ENCODE data around the gene DTNBP1. TPM values are rescaled to one million over a fixed set of nuclear protein-coding genes. Genes with fewer than 3 reads are reported as not detected.

The DTNBP1 gene
- total RNA-seq, 3 donors from 2014 or later, result 19.6 to 31.8 (median 25.0) TPM

GRCh38 chr6:15474196-15474595 lies 188.6 kb downstream of the DTNBP1 start:
- H3K4me1 ChIP-seq (ENCODE audit: low read depth), result no peaks in the 10 kb centered on the region
- no peak for TF ChIP-seq CTCF (IDR thresholded peaks at IDR 0.05)
- H3K9me3 ChIP-seq, result no peaks in the 10 kb centered on the region
- ATAC-seq (no peak), DNase-seq (no peak)
- H3K36me3 ChIP-seq (ENCODE audit: low read depth), result no peaks in the 10 kb centered on the region
- H3K4me3 ChIP-seq, result no peak overlapping the region
- intact Hi-C loops (cut with DNase I, micrococcal nuclease), result no loop called here

GRCh38 chr6:15473741-15474161 lies 189.1 kb downstream of the DTNBP1 start:
- intact Hi-C loops (cut with DNase I, micrococcal nuclease), result no loop called here
- no peaks in the 10 kb centered on the region for H3K36me3 ChIP-seq (ENCODE audit: low read depth)
- no peaks in the 10 kb centered on the region for H3K9me3 ChIP-seq
- DNase-seq, result no peak
- ATAC-seq, result peak; percentile 29
- no peaks in the 10 kb centered on the region for H3K4me1 ChIP-seq (ENCODE audit: low read depth)
- no peak for TF ChIP-seq CTCF (IDR thresholded peaks at IDR 0.05)
- no peak overlapping the region for H3K4me3 ChIP-seq

GRCh38 chr6:15473174-15473573 lies 189.7 kb downstream of the DTNBP1 start:
- TF ChIP-seq CTCF (IDR thresholded peaks at IDR 0.05), result no peak
- no peaks in the 10 kb centered on the region for H3K36me3 ChIP-seq (ENCODE audit: low read depth)
- H3K9me3 ChIP-seq, result no peaks in the 10 kb centered on the region
- no peak overlapping the region for H3K4me3 ChIP-seq
- no peak for ATAC-seq
- no peak for DNase-seq
- no peaks in the 10 kb centered on the region for H3K4me1 ChIP-seq (ENCODE audit: low read depth)
- intact Hi-C loops (cut with DNase I, micrococcal nuclease), result no loop called here
